Rectal smooth muscle tissue (tissue), 1 donor: Measurements from ENCODE around the gene KCNH6.

Experiments used
- H3K27ac ChIP-seq: one replicate; pipeline ENCODE4 v1.7.0; 2013; ENCODE audit warnings: low read depth, low read length, inconsistent platforms
- H3K27me3 ChIP-seq: one replicate; pipeline ENCODE4 v1.7.0; 2013; ENCODE audit warnings: low read length; ENCODE audit not compliant: control insufficient read depth, insufficient read depth
- H3K36me3 ChIP-seq: one replicate; pipeline ENCODE4 v1.7.0; 2013; ENCODE audit warnings: low read length; ENCODE audit not compliant: control insufficient read depth, insufficient read depth
- H3K4me1 ChIP-seq: one replicate; pipeline ENCODE4 v1.7.0; 2013; ENCODE audit warnings: low read length; ENCODE audit not compliant: control insufficient read depth, insufficient read depth
- H3K4me3 ChIP-seq: one replicate; pipeline ENCODE4 v1.7.0; 2013; ENCODE audit warnings: low read length
- H3K9ac ChIP-seq: one replicate; pipeline ENCODE4 v1.7.0; 2013; ENCODE audit warnings: low read length

The KCNH6 gene

GRCh38 chr17:63491977-63492618 lies 31.1 kb upstream of the KCNH6 start:
- no peaks in the 10 kb centered on the region for H3K4me1 ChIP-seq
- H3K4me3 ChIP-seq: no peak overlapping the region
- no peaks in the 10 kb centered on the region for H3K27me3 ChIP-seq
- no peaks in the 10 kb centered on the region for H3K36me3 ChIP-seq
- H3K27ac ChIP-seq: no peak overlapping the region
- no peak overlapping the region for H3K9ac ChIP-seq

GRCh38 chr17:63492940-63493339 lies 30.2 kb upstream of the KCNH6 start:
- Histone ChIP-seq H3K4me3 (no peak overlapping the region), H3K27me3 (no peaks in the 10 kb centered on the region), H3K27ac (no peak overlapping the region), H3K9ac (no peak overlapping the region), H3K4me1 (no peaks in the 10 kb centered on the region), H3K36me3 (no peaks in the 10 kb centered on the region)

- Histone ChIP-seq H3K27ac (no peak overlapping the region), H3K4me1 (no peaks in the 10 kb centered on the region), H3K36me3 (no peaks in the 10 kb centered on the region), H3K9ac (no peak overlapping the region), H3K27me3 (no peaks in the 10 kb centered on the region), H3K4me3 (no peak overlapping the region)
Measured at GRCh38 chr17:63493411-63493810, 29.7 kb upstream of the KCNH6 start.

- no peak overlapping the region for H3K27ac ChIP-seq
- no peaks in the 10 kb centered on the region for H3K4me1 ChIP-seq
- no peak overlapping the region for H3K9ac ChIP-seq
- H3K27me3 ChIP-seq: no peaks in the 10 kb centered on the region
- H3K4me3 ChIP-seq: no peak overlapping the region
- H3K36me3 ChIP-seq: no peaks in the 10 kb centered on the region
Measured at GRCh38 chr17:63494300-63494928, 28.7 kb upstream of the KCNH6 start.

- H3K27ac ChIP-seq: no peak overlapping the region
- H3K9ac ChIP-seq: no peak overlapping the region
- H3K4me3 ChIP-seq: no peak overlapping the region
- H3K27me3 ChIP-seq: no peaks in the 10 kb centered on the region
- no peaks in the 10 kb centered on the region for H3K4me1 ChIP-seq
- H3K36me3 ChIP-seq: no peaks in the 10 kb centered on the region
Measured at GRCh38 chr17:63495491-63495890, 27.7 kb upstream of the KCNH6 start.

GRCh38 chr17:63496177-63496576 lies 27.0 kb upstream of the KCNH6 start:
- no peak overlapping the region for H3K9ac ChIP-seq

GRCh38 chr17:63496663-63497400 lies 26.3 kb upstream of the KCNH6 start:
- Histone ChIP-seq H3K9ac (no peak overlapping the region), H3K27ac (no peak overlapping the region), H3K4me1 (no peaks in the 10 kb centered on the region), H3K27me3 (no peaks in the 10 kb centered on the region), H3K4me3 (no peak overlapping the region), H3K36me3 (no peaks in the 10 kb centered on the region)

More at GRCh38 chr17:63496177-63496576, 27.0 kb upstream of the KCNH6 start:
- Histone ChIP-seq H3K4me3 (no peak overlapping the region), H3K36me3 (no peaks in the 10 kb centered on the region), H3K27me3 (no peaks in the 10 kb centered on the region), H3K27ac (no peak overlapping the region), H3K4me1 (no peaks in the 10 kb centered on the region)

- Histone ChIP-seq H3K27me3 (no peaks in the 10 kb centered on the region), H3K4me1 (no peaks in the 10 kb centered on the region), H3K4me3 (no peak overlapping the region), H3K27ac (no peak overlapping the region), H3K36me3 (no peaks in the 10 kb centered on the region), H3K9ac (no peak overlapping the region)
Measured at GRCh38 chr17:63497708-63498483, 25.3 kb upstream of the KCNH6 start.

GRCh38 chr17:63498626-63499195 lies 24.4 kb upstream of the KCNH6 start:
- Histone ChIP-seq H3K27ac (no peak overlapping the region), H3K4me1 (no peaks in the 10 kb centered on the region), H3K4me3 (no peak overlapping the region), H3K36me3 (no peaks in the 10 kb centered on the region), H3K9ac (no peak overlapping the region), H3K27me3 (no peaks in the 10 kb centered on the region)

- no peaks in the 10 kb centered on the region for H3K27me3 ChIP-seq
- H3K9ac ChIP-seq: no peak overlapping the region
- no peak overlapping the region for H3K27ac ChIP-seq
- H3K4me1 ChIP-seq: no peaks in the 10 kb centered on the region
- H3K4me3 ChIP-seq: no peak overlapping the region
- H3K36me3 ChIP-seq: no peaks in the 10 kb centered on the region
Measured at GRCh38 chr17:63500543-63501390, 22.4 kb upstream of the KCNH6 start.

GRCh38 chr17:63503341-63503705 lies 19.8 kb upstream of the KCNH6 start:
- no peak overlapping the region for H3K4me3 ChIP-seq
- no peak overlapping the region for H3K27ac ChIP-seq
- H3K27me3 ChIP-seq: no peaks in the 10 kb centered on the region
- H3K9ac ChIP-seq: no peak overlapping the region
- H3K4me1 ChIP-seq: no peaks in the 10 kb centered on the region
- H3K36me3 ChIP-seq: no peaks in the 10 kb centered on the region
